Muscle of arm (tissue), 14 donors: ENCODE measurements around the gene ENTR1. TPM values are rescaled to one million over a fixed set of nuclear protein-coding genes. Genes with fewer than 3 reads are reported as not detected.

Experiments
- DNase-seq: peaks from one replicate; pipeline ENCODE4 v3.0.0-alpha.2; 2013
- long read RNA-seq, 11 donors: transcript quantifications; one replicate each; lab custom pipeline, GENCODE V29; 2026
- polyA plus RNA-seq, 12 donors: library from polyadenylated mRNA; unstranded; fragments of 120-200 nt; gene quantifications; one replicate each; pipeline ENCODE4 v1.2.1, GENCODE V29; 2013; ENCODE audit not compliant: insufficient read length in 12 of 12

ENTR1 gene
- 10 to 100 TPM in 11 of 12 donors, not detected in 1; 24.0 to 60.2 (median 28.3) TPM for polyA plus RNA-seq
- long read RNA-seq, donor 1, partial matches to known transcripts: 0 of 7 reads
- long read RNA-seq, donor 1, other reads (novel, unspliced or antisense): 0 of 7 reads
- long read RNA-seq, donor 2, partial matches to known transcripts: 0 of 3 reads
- long read RNA-seq, donor 2, other reads (novel, unspliced or antisense): 0 of 3 reads
- long read RNA-seq, donor 3, partial matches to known transcripts: 0 of 1 reads
- long read RNA-seq, donor 3, other reads (novel, unspliced or antisense): 0 of 1 reads
- long read RNA-seq, donor 4, partial matches to known transcripts: 0 of 1 reads
- long read RNA-seq, donor 4, other reads (novel, unspliced or antisense): 0 of 1 reads
- long read RNA-seq, donor 5: 0 reads
- long read RNA-seq, donor 6, partial matches to known transcripts: 0 of 1 reads
- long read RNA-seq, donor 6, other reads (novel, unspliced or antisense): 0 of 1 reads
- long read RNA-seq, donor 7, partial matches to known transcripts: 0 of 4 reads
- long read RNA-seq, donor 7, other reads (novel, unspliced or antisense): 0 of 4 reads
- long read RNA-seq, donor 8, partial matches to known transcripts: 0 of 7 reads
- long read RNA-seq, donor 8, other reads (novel, unspliced or antisense): 0 of 7 reads
- long read RNA-seq, donor 9, partial matches to known transcripts: 0 of 2 reads
- long read RNA-seq, donor 9, other reads (novel, unspliced or antisense): 0 of 2 reads
- long read RNA-seq, donor 10, partial matches to known transcripts: 0 of 3 reads
- long read RNA-seq, donor 10, other reads (novel, unspliced or antisense): 0 of 3 reads
- long read RNA-seq, donor 11, partial matches to known transcripts: 0 of 7 reads
- long read RNA-seq, donor 11, other reads (novel, unspliced or antisense): 0 of 7 reads

GRCh38 chr9:136410500-136411287, at the start of gene ENTR1, which contains the start of gene PMPCA:
Gene ENTR1 (minus strand): TSS chr9:136410614. CDS start chr9:136410397, 217 bp downstream.
Gene PMPCA (plus strand): TSS chr9:136410658. CDS start chr9:136410669, 11 bp downstream.
- peak; percentile 94 for DNase-seq

- DNase-seq: no peak
These were observed 49.0 kb upstream of the ENTR1 start for GRCh38 chr9:136459425-136459824.

GRCh38 chr9:136457326-136457725, 46.9 kb upstream of the ENTR1 start:
- DNase-seq: no peak

- no peak for DNase-seq
These were observed 45.8 kb upstream of the ENTR1 start for GRCh38 chr9:136456258-136456657.

GRCh38 chr9:136455043-136456002, 44.9 kb upstream of the ENTR1 start:
- DNase-seq: no peak

- no peak for DNase-seq
These were observed 43.8 kb upstream of the ENTR1 start for GRCh38 chr9:136454026-136454796.

GRCh38 chr9:136453326-136453725, 42.9 kb upstream of the ENTR1 start:
- no peak for DNase-seq

GRCh38 chr9:136451221-136451877, 40.9 kb upstream of the ENTR1 start:
- DNase-seq: no peak

- DNase-seq: no peak
These were observed 38.2 kb upstream of the ENTR1 start for GRCh38 chr9:136448655-136449054.

GRCh38 chr9:136447173-136447778, 36.9 kb upstream of the ENTR1 start:
- DNase-seq: no peak

GRCh38 chr9:136445799-136446198, 35.4 kb upstream of the ENTR1 start:
- no peak for DNase-seq

- DNase-seq: no peak
These were observed 33.7 kb upstream of the ENTR1 start for GRCh38 chr9:136444102-136444501.

GRCh38 chr9:136443687-136444086, 33.3 kb upstream of the ENTR1 start:
- no peak for DNase-seq

GRCh38 chr9:136443087-136443486, 32.7 kb upstream of the ENTR1 start:
- DNase-seq: no peak

GRCh38 chr9:136442265-136442664, 31.9 kb upstream of the ENTR1 start:
- no peak for DNase-seq

- DNase-seq: no peak
These were observed 31.3 kb upstream of the ENTR1 start for GRCh38 chr9:136441681-136442245.

GRCh38 chr9:136441191-136441680, 30.8 kb upstream of the ENTR1 start:
- DNase-seq: no peak
